Panc1 (cell line): Measurements from ENCODE around the gene CDYL. TPM values are rescaled to one million over a fixed set of nuclear protein-coding genes. Genes with fewer than 3 reads are reported as not detected.

ENCODE experiments used
- ATAC-seq: fragments of 200-7000 bp; cut with Tn5 transposase; 2 replicates; pipeline ENCODE4 v1.9.1; 2020; ENCODE audit warnings: mild to moderate bottlenecking, moderate library complexity
- BruUV-seq: library from RNA; stranded (reverse); fragments of 400-500 nt; replicated peaks from 2 replicates; lab custom pipeline; 2021; lab: Mats Ljungman, UMichigan
- CTCF ChIA-PET: fragments of 300-600 bp; sonication (Branson Sonifier 250); formaldehyde crosslinking; loops from one replicate; lab custom pipeline; 2022; ENCODE audit warnings: antibody characterized with exemption; lab: Charles Lee
- POLR2A ChIA-PET: fragments of 300-600 bp; sonication (Branson Sonifier 250); formaldehyde crosslinking; loops from one replicate; lab custom pipeline; 2022; ENCODE audit warnings: antibody characterized with exemption; lab: Charles Lee
- DNase-seq: peaks from one replicate; pipeline ENCODE4 v3.0.0-alpha.2; 2010; ENCODE audit warnings: low read depth, low spot score
- H3K27ac ChIP-seq: 2 replicates; pipeline ENCODE4 v1.5.1; 2011; ENCODE audit warnings: mild to moderate bottlenecking, low read length, inconsistent platforms
- H3K27me3 ChIP-seq: fragments of 200-500 bp; sonication (Bioruptor generic); 2 replicates; pipeline ENCODE4 v1.6.0; 2014; ENCODE audit warnings: low read length, inconsistent platforms; ENCODE audit not compliant: control insufficient read depth, insufficient read depth
- H3K36me3 ChIP-seq: fragments of 200-500 bp; sonication (Bioruptor generic); 2 replicates; pipeline ENCODE4 v1.5.1; 2014; ENCODE audit warnings: inconsistent platforms, mild to moderate bottlenecking, low read length, moderate library complexity; ENCODE audit not compliant: control insufficient read depth, insufficient read depth
- H3K4me1 ChIP-seq: 2 replicates; pipeline ENCODE4 v1.5.1; 2011; ENCODE audit warnings: inconsistent platforms, mild to moderate bottlenecking, low read length, moderate library complexity; ENCODE audit not compliant: control insufficient read depth, insufficient read depth
- H3K4me3 ChIP-seq, 2 experiments: 2 replicates each; pipeline ENCODE4 v1.5.1; 2011 to 2012; ENCODE audit warnings: low read depth in 2 of 2, low read length in 2 of 2, mild to moderate bottlenecking in 2 of 2, inconsistent platforms in 1 of 2, moderate library complexity in 1 of 2
- H3K9me3 ChIP-seq: fragments of 200-500 bp; sonication (Bioruptor generic); 2 replicates; pipeline ENCODE4 v1.5.1; 2014; ENCODE audit warnings: low read depth, mild to moderate bottlenecking, inconsistent platforms, low read length, moderate library complexity; ENCODE audit not compliant: control insufficient read depth, insufficient read depth
- POLR2AphosphoS5 ChIP-seq: IDR thresholded peaks from 2 replicates; pipeline ENCODE4 v1.6.1; 2012; ENCODE audit warnings: mild to moderate bottlenecking, low read depth, low read length, moderate library complexity
- REST ChIP-seq, 2 experiments: IDR thresholded peaks; 2 replicates each; pipeline ENCODE4 v1.6.1; 2011 to 2012; ENCODE audit warnings: low read depth in 2 of 2, control low read depth in 1 of 2, low read length in 1 of 2, mild to moderate bottlenecking in 1 of 2, moderate library complexity in 1 of 2; ENCODE audit not compliant: insufficient read depth in 1 of 2
- SIN3A ChIP-seq: IDR thresholded peaks from 2 replicates; pipeline ENCODE4 v1.6.1; 2012; ENCODE audit warnings: low read depth, mild to moderate bottlenecking, low read length, moderate library complexity, borderline replicate concordance; ENCODE audit not compliant: insufficient read depth
- TCF7L2 ChIP-seq: IDR thresholded peaks from 2 replicates; pipeline ENCODE4 v1.6.1; 2011; ENCODE audit warnings: mild to moderate bottlenecking, low read depth, low read length, inconsistent platforms
- in situ Hi-C: cut with HindIII; loops from 2 replicates; pipeline ENCODE4 v1.10.0; 2016; ENCODE audit warnings: low sequenced_read_pairs, low pct_unique_long_range_greater_than_20kb
- intact Hi-C: fragments of 100-400 bp; cut with micrococcal nuclease; formaldehyde crosslinking; loops from one replicate; pipeline ENCODE4 v1.10.0; 2022; ENCODE audit not compliant: unreplicated experiment
- total RNA-seq: library from RNA; stranded (reverse); gene quantifications from one replicate; pipeline ENCODE4 v1.2.1, GENCODE V29; 2021; ENCODE audit not compliant: unreplicated experiment
- TF ChIP-seq, protein P1 (sequence below): fragments of 450-650 bp; IDR thresholded peaks from 2 replicates; pipeline ENCODE4 v1.5.1; 2017; ENCODE audit warnings: mild to moderate bottlenecking

Gene CDYL
- total RNA-seq, 1 experiment from 2014 or later = 61.4 TPM

DNA sequence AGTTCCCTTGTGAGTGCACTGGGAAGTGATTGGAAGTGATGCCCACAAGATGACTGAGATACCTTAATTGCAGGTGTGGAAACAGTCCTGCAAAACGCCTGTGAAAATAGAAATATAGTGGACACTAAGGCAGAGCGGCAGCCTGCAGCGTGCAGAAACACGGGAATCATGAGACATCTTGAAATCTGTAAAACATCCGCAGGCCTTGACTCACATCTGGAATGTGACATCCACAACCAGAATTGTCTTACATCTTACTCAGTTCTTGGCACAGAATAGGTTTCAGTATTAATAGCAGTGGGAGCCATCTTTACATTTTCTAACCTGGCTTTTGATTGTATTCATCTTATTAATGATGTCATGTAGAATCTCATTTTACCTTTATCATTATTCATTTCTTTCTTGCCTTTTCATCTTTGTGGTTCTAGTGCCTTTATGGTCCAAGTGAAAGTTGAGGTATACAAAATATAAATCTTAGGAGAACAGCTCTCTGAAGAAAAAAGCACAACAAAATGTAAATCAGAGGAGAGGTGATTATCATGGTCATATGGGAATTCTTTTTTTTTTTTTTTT, 44.6 kb downstream of the CDYL start:
- intact Hi-C loops = no loop called here
- CTCF ChIA-PET = no interaction called here

DNA sequence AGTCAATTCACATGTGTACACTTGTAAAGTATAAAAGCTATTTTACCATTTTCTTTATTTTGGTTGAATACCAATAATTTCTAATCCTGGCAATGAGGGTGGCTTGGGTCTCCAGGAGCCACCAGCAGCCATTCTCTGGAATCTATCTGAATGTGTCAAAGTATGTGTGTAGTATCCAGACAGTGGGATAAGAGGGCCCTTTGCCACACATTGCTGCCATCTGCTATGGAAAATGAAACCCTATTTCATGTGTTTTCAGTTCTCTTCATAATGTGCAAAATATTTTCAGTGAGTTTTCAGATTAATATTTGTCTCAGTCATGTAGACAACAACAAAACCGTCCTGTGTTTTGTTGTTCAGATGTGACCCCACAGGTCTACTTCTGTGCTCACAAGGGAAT, 46.3 kb downstream of the CDYL start:
- POLR2A ChIA-PET = interaction anchor here (0.6 kb wide), 1 partner anchor 21 kb away, joined by 3 read pairs; no protein-coding TSS in a partner anchor
- in situ Hi-C loops = no loop called here
- BruUV-seq = no TSS peak

More for the DNA sequence above, 44.6 kb downstream of the CDYL start:
- TF ChIP-seq SIN3A (no peak), REST (IDR thresholded peaks at IDR 0.05; ENCODE audit: insufficient read depth in 1 of 2, low read depth in 2 of 2, low read length in 1 of 2) (no peak), TCF7L2 (no peak), POLR2AphosphoS5 (no peak)
- TF ChIP-seq, protein P1, sequence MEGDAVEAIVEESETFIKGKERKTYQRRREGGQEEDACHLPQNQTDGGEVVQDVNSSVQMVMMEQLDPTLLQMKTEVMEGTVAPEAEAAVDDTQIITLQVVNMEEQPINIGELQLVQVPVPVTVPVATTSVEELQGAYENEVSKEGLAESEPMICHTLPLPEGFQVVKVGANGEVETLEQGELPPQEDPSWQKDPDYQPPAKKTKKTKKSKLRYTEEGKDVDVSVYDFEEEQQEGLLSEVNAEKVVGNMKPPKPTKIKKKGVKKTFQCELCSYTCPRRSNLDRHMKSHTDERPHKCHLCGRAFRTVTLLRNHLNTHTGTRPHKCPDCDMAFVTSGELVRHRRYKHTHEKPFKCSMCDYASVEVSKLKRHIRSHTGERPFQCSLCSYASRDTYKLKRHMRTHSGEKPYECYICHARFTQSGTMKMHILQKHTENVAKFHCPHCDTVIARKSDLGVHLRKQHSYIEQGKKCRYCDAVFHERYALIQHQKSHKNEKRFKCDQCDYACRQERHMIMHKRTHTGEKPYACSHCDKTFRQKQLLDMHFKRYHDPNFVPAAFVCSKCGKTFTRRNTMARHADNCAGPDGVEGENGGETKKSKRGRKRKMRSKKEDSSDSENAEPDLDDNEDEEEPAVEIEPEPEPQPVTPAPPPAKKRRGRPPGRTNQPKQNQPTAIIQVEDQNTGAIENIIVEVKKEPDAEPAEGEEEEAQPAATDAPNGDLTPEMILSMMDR = no peak
- no peak for DNase-seq
- no TSS peak for BruUV-seq
- no peak for ATAC-seq
- no peaks in the 10 kb centered on the region for H3K9me3 ChIP-seq
- in situ Hi-C loops = no loop called here
- no peaks in the 10 kb centered on the region for H3K27me3 ChIP-seq
- H3K36me3 ChIP-seq = no peaks in the 10 kb centered on the region
- H3K4me1 ChIP-seq = no peaks in the 10 kb centered on the region
- no peak overlapping the region for H3K4me3 ChIP-seq
- H3K27ac ChIP-seq = no peak overlapping the region
- POLR2A ChIA-PET = no interaction called here

DNA sequence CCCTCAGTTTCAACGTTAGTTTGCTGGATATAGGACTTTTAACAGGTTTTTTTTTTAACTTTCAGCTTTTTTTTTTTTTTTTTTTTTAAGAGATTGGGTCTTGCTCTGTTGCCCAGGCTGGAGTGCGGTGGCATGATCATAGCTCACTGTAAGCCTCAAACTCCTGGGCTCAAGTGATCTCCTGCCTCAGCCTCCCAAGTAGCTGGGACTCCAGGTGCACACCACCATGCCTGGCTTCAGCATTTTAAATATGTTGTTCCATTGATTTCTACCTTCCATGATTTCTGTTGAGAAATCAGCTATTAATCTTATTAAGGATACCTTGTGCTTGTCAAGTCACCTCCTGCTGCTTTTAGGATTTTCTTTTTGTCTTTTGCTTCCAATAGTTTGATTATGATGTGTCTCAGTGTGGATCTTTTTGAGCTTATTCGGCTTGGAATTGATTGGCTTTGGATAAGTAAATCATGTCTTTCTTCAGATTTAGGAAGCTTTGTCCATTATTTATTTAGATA, 52.0 kb downstream of the CDYL start:
- intact Hi-C loops (no loop called here), in situ Hi-C loops (no loop called here)
- POLR2A ChIA-PET = interaction anchor here (0.5 kb wide), 1 partner anchor 175 kb away, joined by 6 read pairs; no protein-coding TSS in a partner anchor
- no peaks in the 10 kb centered on the region for H3K27me3 ChIP-seq
- H3K9me3 ChIP-seq = peaks cover 14% of the 10 kb centered on the region
- ATAC-seq (no peak), DNase-seq (no peak)
- BruUV-seq = no TSS peak
- no peaks in the 10 kb centered on the region for H3K4me1 ChIP-seq
- H3K36me3 ChIP-seq = no peaks in the 10 kb centered on the region
- CTCF ChIA-PET = no interaction called here
- no peak overlapping the region for H3K4me3 ChIP-seq
- no peak overlapping the region for H3K27ac ChIP-seq
- no peak for TF ChIP-seq TCF7L2
- no peak for TF ChIP-seq REST (IDR thresholded peaks at IDR 0.05; ENCODE audit: insufficient read depth in 1 of 2, low read depth in 2 of 2, low read length in 1 of 2)
- no peak for TF ChIP-seq SIN3A
- TF ChIP-seq POLR2AphosphoS5 = no peak
- TF ChIP-seq, protein P1 = no peak

More for the DNA sequence above, 46.3 kb downstream of the CDYL start:
- Histone ChIP-seq H3K4me1 (no peaks in the 10 kb centered on the region), H3K9me3 (no peaks in the 10 kb centered on the region), H3K27ac (no peak overlapping the region), H3K36me3 (no peaks in the 10 kb centered on the region), H3K27me3 (no peaks in the 10 kb centered on the region), H3K4me3 (no peak overlapping the region)
- ATAC-seq = no peak
- no peak for TF ChIP-seq TCF7L2
- TF ChIP-seq POLR2AphosphoS5 = no peak
- intact Hi-C loops = no loop called here
- CTCF ChIA-PET = no interaction called here
- no peak for DNase-seq
